ENCODE measurements around the gene HAUS7.

HAUS7 gene

GRCh38 chrX:153514259-153514658, 43.9 kb upstream of the HAUS7 start:
- no peak for DNase-seq (ENCODE audit: low read depth)
- H3K4me3 ChIP-seq (ENCODE audit: control insufficient read depth, low read depth, low read length): no peak overlapping the region
- TF ChIP-seq CTCF (conservative IDR thresholded peaks at IDR 0.05; ENCODE audit: control insufficient read depth, insufficient read depth, low read depth, low read length): no peak

DNA sequence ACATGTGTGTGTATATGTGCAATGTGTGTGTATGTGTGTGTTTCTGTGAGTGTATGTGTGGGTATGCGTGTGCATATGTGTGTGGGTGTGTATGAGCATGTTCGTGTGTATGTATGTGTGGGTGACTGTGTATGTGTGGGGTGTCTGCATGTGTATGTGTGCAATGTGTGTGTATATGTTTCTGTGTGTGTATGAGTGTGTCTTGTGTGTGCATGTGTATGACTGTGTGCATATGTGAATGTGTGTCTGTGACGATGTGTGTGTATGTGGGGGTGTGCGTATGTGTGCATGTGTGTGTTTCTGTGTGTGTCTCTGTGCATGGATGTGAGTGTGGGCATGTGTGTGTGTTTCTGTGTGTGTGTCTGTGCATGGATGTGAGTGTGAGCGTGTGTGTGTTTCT, 42.9 kb upstream of the HAUS7 start:
- no peak for DNase-seq (ENCODE audit: low read depth)
- H3K4me3 ChIP-seq (ENCODE audit: control insufficient read depth, low read depth, low read length): no peak overlapping the region
- no peak for TF ChIP-seq CTCF (conservative IDR thresholded peaks at IDR 0.05; ENCODE audit: control insufficient read depth, insufficient read depth, low read depth, low read length)

- no peak for DNase-seq (ENCODE audit: low read depth)
- no peak for TF ChIP-seq CTCF (conservative IDR thresholded peaks at IDR 0.05; ENCODE audit: control insufficient read depth, insufficient read depth, low read depth, low read length)
- H3K4me3 ChIP-seq (ENCODE audit: control insufficient read depth, low read depth, low read length): no peak overlapping the region
Measured at GRCh38 chrX:153512501-153512893, 42.1 kb upstream of the HAUS7 start.

DNA sequence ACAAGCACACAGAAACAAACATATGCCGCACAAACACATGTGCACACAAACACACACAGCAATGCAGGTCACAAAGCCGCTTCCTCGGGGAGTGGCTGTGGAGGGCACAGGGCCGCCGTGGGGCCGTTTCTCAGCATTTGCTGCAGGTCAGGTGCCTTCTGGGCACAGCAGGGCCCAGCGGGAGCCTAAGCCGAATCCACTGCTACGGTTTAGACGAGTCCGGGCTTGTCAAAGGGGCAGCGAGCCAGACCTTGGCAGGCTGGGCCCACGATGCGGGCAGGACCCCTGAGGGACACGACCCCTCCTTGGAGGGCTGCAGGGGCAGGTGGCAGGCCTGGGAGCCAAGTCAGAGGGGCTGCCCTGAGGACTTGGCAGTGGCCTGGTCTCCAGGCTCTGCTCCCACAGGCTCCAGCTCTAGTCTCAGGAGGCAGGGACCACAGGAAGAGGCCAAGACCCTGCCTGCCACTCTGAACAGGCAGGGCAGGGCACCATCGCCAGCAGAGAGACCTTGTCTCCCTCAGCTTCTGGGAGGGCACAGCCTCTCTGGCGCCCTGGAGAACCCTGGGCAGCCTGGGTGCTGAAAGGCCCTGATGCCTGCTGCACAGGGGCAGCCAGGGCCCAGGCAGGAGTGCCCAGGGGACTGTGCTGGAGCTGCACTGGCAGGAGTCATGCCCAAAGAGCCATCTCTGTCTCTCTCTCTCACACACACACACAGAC, 41.6 kb upstream of the HAUS7 start:
- no peak for DNase-seq (ENCODE audit: low read depth)
- no peak overlapping the region for H3K4me3 ChIP-seq (ENCODE audit: control insufficient read depth, low read depth, low read length)
- TF ChIP-seq CTCF (conservative IDR thresholded peaks at IDR 0.05; ENCODE audit: control insufficient read depth, insufficient read depth, low read depth, low read length): no peak

DNA sequence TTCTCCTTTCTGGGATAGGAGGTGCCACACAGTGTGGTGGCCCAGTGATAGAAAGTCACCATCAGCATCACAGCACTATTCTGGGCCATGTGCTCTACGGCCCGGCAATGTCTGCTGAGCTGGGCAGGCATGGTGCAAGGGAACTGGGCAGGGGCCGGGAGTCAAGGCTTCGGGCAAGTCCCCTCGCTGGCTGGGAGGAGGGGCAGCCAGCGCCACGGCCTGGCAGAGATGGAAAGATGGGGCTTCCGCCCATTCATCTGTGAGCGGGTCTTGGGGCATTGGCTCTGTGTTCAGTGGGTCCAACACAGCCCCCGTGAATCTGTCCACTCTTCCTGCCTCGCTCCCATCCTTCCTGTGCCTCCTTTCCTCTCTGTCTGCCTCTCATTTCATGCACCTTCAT, 40.0 kb upstream of the HAUS7 start:
- DNase-seq (ENCODE audit: low read depth): no peak
- no peak for TF ChIP-seq CTCF (conservative IDR thresholded peaks at IDR 0.05; ENCODE audit: control insufficient read depth, insufficient read depth, low read depth, low read length)
- H3K4me3 ChIP-seq (ENCODE audit: control insufficient read depth, low read depth, low read length): no peak overlapping the region

DNA sequence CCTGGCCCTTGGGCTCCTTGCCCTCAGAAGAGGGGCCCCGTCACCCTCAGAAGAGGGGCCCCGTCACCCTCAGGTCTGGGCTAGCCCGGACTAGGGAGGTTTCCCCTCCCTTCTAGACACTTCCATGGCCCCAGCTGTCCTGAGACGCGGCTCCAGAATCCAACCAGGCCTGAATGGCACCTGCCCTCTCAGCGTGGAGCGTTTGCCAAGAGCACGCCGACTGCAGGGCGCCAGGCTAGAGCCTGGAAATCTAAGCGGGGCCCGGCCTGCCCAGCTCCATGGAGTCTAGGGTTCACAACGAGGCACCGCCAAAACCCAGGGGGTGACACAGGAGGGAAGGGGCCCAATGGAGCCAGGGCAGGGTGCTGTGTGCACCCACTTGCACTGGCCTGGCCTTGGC, 39.2 kb upstream of the HAUS7 start:
- DNase-seq (ENCODE audit: low read depth): no peak
- TF ChIP-seq CTCF (conservative IDR thresholded peaks at IDR 0.05; ENCODE audit: control insufficient read depth, insufficient read depth, low read depth, low read length): no peak
- no peak overlapping the region for H3K4me3 ChIP-seq (ENCODE audit: control insufficient read depth, low read depth, low read length)
